ENCODE results near the gene INSM1.
"Not testable (repeated sequence)": the region's sequence is repeated elsewhere in the genome, so short reads cannot be mapped to it uniquely, and the experiment has no call there.

The INSM1 gene, protein sequence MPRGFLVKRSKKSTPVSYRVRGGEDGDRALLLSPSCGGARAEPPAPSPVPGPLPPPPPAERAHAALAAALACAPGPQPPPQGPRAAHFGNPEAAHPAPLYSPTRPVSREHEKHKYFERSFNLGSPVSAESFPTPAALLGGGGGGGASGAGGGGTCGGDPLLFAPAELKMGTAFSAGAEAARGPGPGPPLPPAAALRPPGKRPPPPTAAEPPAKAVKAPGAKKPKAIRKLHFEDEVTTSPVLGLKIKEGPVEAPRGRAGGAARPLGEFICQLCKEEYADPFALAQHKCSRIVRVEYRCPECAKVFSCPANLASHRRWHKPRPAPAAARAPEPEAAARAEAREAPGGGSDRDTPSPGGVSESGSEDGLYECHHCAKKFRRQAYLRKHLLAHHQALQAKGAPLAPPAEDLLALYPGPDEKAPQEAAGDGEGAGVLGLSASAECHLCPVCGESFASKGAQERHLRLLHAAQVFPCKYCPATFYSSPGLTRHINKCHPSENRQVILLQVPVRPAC

DNA sequence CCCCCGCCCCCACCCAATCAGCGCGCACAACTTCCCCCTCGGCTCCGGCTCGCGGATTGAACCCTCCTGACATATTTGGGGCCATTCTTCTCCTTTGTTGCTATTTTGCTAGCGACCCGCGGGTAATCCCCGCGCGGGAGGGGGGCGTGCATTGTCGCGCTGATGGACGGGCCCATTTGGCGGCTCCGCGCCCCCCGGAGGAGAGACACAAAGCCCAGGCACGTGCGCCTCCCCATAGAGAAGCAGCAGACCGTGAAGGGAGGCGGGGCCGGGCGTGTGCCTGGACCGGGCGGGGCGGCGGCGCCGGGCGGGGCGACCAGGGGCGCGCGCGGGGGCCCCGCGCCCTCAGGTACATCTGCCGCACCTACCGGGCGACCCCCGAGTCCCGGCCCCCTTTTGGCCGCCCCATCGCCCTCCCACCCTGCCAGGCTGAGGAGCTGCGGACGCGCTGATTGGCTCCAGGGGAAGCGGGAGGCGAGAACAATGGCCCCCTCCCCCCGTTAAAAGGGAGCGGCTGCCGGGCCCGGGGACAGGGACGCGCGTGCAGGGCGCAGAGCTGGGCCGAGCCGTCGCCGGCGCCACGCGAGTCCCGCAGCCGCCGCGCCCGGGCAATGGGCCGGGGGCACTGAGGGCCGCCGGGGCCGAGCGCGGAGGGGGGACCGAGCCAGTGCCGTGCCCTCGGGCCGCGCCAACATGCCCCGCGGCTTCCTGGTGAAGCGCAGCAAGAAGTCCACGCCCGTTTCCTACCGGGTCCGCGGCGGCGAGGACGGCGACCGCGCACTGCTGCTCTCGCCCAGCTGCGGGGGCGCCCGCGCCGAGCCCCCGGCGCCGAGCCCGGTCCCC lies at the start of gene INSM1:
TSS of gene INSM1 (plus strand) at position 530 of the 843 bp plus-strand sequence. CDS start at position 694, 164 bp downstream.
- DNase-seq: peak; percentile 89

DNA sequence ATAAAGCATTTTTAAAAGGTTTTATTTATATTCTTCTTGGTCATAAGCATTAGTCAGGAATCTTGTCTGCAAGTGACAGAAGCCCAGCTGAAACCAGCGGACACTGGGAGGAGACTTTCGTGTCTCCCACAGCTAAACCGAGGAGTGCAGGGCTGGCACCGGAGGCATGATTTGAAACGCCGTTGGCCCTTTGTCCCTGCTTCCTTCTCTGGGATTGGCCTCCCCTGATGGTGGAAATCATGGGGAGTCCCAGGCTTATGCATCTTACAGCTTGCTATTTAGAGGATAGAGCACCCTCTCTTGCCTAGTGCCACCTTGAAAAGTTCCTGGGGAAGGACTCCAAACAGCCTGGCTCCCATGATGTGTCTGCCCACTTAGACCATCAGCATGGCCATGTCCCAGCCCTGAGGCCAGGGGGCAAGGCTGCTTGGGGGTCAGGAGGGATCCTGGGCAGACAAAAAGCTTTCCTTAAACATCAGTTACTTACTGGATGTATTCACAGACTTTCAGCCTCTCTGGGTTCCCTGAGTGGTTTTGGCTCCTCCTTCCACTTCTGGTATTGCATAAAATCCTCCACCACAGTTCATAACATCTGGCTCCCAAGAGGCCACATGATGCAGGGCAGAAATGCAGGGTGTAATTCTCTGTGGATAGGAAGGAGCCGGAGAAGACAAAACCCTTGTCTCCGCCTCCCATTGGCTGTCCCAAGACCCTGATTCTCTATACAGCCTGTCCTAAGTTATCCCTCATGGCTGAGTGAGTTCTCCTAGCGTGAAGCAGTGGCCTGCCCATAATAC lies 49.3 kb upstream of the INSM1 start:
- no peak for DNase-seq

DNA sequence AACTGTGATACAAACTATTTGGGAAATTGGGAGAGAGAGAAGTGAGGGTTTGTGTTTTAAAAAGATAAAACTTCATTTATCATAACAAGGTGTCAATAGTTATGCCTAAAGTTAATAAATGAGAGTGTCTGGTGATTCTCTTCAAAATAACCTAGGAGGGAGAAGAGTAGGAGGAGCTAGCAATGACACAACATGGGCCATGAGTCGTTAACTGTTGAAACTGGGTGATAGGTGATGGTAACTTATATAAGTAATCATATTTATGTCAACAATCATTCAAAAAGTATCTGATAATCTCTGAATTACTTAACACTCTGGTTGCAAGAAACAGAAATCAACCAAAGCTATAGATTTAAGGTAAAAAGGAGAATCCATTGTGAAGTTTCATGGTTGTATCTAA lies 46.8 kb upstream of the INSM1 start:
- no peak for DNase-seq

DNA sequence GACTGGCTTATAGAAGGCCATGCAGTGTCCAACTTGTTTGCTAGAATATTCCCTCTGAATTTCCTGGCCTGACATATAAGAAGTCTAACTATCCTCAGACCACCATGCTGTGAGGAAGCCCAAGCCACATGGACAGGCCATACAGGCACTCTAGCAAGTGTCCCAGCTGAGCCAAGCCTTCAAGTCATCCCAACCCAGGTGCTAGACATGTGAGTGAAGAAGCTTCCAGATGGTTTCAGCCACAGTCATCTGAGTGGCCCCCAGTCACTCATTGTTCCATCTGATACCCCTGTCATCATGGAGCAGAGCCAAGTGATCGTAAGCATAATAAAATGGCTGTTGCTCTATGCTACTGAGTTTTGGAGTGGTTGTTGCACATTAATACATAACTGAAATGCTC lies 46.0 kb upstream of the INSM1 start:
- DNase-seq: no peak

DNA sequence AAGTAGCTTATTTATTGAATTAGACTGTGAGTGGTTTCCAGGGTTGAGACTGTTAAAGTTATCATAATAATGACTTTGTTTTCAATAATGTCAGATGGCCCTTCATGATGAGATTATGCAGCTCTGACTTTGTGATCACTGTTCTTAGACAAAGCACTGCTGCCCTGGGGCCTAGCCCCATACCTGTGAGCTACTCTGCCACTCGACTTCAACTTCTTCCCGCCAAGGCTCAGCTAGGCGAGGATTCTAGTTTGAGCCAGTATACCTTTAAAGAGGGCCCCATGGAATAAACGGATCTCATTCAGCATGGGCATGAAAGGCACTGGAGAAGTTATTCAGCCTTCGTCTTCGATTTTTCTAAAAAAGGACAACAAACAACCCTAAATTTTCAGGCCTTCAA lies 45.0 kb upstream of the INSM1 start:
- DNase-seq: no peak

DNA sequence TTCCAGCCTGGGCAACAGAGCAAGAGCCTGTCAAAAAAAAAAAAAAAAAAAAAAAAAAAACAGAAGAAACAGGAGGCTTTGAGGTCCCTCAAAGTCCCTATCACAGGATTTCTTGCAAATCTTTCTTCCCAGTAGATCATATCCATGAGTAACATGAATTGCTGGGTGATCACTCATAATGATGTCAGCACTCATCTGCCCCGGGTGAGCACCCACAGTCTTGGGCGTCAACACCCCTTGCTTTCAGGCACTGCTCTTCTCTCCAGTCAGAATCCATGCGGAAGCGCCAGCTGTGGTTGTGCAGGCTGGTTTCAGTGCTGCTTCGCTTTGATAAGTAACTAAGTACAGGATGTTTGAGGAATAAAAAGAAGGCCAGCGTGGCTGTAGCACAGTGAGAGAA lies 40.2 kb upstream of the INSM1 start:
- DNase-seq: no peak

DNA sequence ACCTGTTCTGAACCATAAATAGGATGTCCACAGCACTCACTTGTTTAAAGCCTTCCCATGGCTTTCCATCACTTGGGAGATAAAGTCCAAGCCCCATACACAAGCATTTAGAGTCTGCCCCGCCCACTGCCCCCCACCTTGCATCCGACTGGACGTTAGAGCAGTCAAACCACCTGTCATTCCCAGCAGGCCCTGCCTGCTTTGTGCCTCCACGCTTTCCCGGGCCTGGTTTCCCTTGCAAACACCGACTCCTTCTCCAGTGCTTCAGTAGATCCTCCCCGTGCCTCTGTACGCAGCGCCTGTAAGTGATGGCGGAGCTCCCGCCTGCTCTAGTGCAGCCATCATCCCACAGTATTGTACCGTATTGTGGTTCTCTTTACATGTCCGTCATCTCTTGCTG lies 38.3 kb upstream of the INSM1 start:
- no peak for DNase-seq

DNA sequence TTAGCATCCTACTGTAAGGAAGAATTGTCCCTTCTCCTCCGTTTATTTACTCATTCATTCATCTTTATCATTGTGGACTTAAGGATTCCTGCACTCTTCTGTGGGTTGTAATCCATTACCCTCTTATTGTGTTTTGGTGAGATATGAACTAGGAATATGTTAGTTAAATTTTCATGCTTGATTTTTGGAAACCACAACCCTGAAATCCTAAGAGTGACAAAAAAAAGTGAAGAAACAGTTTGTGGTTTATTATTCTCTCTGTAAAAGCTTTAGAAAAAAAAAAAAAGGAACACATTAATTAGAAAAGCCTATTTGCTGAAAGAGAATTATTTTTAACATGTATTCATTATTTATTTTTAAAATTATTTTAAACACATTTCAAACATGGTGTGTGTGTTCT lies 36.7 kb upstream of the INSM1 start:
- no peak for DNase-seq

DNA sequence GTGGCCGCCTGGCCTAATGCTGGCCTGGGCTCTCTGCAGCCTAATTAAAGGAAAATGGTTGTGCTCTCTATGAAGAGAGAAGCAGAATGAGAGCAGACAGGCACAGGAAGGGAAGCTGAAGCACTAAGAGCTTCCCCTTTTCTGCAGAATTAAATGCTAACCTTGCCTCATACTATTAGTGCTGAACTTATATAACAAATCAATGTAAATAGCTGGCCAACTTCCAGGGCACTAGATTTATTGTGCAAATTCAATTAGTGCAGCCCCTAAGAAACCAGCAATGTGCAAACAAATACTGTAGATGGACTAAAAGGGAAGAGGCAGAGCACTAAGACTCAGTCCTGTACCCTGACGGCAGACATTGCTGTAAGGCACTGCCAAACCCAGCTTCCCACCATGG lies 36.1 kb upstream of the INSM1 start:
- no peak for DNase-seq

DNA sequence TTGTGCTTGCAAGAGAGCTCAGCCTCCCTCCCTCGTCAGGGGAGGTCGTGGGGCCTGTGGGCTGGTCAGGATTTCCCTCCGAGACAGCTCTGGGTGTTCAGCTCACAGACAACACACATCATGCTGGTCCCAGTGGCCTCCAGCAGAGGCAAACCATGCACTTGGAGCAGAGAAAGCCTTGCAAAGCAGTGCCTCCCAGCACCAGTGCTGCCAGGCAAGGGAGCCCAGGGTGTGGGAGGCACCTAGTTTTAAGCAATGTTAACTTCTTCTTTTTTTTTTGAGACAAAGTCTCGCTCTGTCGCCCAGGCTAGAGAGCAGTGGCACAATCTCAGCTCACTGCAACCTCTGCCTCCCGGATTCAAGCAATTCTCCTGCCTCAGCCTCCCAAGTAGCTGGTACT lies 34.0 kb upstream of the INSM1 start:
- DNase-seq: no peak

DNA sequence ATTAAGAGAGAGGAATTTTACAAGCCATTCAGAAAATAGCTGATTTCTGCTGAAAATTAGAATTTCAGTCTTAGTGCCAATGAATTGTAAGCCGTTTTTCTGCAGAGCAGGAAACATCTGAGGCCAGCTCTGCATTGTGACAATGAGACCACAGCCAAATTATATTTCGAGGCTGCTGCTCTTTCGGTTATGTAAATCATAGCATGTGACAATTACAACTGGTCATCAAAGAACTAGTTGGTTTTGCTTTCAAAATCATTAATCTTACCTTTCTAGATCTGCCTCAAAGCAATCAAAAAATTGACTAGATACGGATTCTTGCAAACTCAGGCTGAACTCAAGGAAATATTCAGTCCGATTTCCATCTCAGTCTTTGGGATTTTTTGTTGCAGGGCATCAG lies 33.4 kb upstream of the INSM1 start:
- DNase-seq: no peak

DNA sequence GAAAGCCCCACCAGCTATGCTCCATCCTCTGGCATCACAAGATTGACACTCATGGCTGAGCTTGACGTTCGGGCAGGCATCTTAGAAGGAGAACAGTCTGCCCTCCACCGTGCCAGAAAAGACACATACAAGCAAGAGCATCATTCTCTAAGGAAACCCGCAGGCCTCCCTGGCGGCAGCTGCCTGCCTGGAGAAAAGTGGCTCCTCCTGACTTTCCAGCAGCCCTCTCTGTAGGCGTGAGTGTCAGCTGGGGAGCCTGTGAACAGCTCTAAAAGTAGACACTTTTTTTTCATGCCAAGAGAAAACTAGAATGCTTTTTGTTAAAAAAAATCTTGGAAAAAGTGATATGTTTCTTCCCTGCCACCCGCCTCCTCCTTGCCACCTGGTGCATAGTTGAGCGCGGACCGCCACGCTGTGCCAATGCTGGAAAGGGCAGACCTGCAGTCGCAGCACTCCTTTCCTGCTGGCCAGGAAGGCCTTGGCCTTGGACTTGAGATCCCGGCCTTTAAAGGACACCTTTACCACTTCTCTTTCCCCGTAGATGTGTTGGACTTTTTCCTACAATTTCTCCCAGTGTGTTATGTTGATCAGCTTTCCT lies 29.7 kb upstream of the INSM1 start:
- no peak for DNase-seq

DNA sequence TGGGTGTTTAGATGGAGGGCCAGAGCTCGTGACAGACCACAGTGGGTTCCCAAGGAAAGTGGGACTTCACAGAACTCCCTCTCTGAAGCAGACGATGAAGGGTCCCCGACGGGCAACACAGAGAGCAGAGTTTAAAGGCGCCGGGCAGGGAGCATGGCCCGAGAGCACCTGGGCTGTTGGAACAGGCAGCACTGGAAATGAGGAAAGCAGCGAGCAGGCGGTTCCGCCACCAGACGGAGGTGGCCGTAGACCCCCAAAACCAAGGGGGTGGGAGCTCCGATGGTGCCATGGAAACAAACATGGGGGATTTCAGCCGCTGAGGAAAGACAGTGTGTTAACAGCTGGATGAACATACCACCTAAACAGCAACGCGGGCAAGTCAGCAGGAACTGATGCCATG lies 27.5 kb upstream of the INSM1 start:
- no peak for DNase-seq

DNA sequence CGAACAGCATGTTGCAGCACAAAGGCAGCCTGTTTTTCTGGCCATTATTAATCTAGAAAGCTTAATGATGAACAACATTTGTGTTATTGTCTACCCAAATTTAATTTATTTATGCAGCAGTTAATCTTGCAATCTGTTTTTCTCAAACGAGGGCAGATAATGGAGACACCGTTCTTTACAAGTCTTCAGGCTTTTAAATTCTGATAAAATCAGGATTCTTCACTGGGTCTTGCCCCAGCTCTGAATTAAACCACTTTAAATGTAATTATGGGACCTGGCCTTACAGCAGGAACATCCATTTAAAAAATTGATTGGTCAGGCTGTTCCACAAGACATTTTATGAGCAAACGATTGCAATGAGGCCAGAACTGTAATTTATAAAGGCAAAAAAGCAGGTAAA lies 26.5 kb upstream of the INSM1 start:
- DNase-seq: no peak

DNA sequence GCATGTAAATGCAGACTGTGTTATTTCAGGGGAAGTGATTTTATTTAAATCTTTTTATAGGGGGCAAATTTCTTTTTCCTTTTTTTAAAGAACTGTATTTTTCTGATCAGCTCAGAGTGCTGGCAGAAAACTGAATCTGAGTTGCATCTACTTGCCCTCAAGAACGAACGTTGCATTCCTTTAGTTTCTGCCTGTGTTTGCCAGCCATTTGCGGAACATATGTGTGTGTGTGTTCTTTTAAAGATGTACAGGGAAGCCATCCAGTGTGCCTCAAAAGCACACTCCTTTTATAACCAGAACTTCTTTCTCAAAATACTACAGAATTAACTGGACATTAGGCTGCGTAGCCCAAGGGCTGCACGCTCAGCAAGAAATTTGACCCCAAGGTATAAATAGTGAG lies 25.8 kb upstream of the INSM1 start:
- no peak for DNase-seq

DNA sequence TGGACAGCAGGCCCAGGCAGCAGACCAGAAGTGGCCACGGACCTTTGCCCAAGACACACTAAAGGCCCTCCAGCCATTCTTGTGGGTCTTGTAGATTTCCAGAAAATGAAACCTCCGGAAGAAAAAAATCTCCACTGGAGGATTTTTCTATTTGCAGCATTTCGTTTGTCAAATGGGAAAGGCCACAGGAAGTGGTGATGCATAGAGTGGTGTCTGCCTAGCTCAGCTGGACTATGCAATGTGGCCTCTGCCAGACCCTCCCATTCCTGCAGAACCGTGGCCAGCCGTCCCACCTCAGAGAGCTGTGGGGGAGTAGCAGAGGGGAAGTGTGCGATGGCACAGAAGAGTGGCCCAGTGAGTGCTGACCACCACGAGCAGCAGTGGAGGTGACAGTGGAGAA lies 24.0 kb upstream of the INSM1 start:
- no peak for DNase-seq

DNA sequence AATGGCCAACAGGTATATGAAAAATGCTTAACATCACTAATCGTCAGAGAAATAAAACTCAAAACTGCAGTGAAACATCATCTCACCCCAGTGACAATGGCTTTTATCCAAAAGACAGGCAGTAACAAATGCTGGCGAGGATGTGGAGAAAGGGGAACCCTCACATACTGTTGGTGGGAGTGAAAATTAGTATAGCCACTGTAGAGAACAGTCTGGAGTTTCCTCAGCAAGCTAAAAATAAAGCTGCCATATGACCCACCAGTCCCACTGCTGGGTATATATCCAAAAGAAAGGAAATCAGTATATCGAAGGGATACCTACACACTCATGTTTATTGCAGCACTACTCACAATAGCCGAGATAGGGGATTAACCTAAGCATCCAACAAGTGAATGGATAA lies 23.4 kb upstream of the INSM1 start:
- DNase-seq: no peak

DNA sequence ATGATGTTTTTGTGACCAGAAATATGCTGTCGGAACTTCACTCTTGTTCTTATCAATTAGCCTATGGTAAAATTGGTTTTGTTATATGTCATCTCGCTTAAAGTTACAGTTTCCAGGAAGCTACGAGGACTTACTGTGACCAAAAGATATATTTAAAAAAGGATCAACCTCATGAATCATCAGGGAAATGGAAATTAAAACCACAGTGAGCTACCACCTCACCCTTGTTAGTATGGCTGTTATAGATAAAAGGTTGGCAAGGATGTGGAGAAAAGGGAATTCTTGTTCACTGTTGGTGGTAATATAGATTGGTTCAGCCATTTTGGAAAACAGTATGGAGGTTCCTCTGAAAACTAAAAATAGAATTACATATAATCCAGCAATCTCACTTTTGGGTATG lies 14.3 kb upstream of the INSM1 start:
- DNase-seq: no peak

DNA sequence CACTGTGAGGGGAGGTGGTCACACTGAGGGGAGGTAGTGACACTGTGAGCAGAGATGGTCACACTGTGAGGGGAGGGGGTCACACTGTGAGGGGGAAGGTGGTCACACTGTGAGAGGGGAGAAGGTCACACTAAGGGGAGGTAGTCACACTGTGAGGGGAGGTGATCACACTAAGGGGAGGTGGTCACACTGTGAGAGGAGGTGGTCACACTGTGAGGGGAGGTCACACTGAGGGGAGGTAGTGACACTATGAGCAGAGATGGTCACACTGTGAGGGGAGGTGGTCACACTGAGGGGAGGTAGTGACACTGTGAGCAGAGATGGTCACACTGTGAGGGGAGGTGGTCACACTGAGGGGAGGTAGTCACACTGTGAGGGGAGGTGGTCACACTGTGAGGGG lies 12.4 kb upstream of the INSM1 start:
- DNase-seq: not testable (repeated sequence)

DNA sequence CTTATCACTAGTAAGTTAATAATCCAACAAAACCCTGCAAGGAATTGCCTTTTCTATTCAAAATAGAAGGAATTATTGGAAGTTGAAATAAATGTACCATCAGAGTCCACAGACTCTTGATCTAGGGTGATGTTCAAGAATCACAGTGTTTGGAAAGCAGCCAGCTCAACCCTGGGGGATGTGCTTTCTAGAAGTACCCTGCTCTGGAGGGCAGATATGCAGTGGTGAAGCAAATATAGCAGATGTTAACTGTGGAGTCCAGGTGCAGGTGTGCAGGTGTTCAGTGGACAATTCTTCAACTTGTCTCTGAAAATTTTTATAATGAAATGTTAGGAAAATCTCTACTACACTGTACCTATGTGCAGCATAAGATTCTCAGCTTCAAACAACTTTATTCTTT lies 9.1 kb upstream of the INSM1 start:
- DNase-seq: peak; percentile 22

DNA sequence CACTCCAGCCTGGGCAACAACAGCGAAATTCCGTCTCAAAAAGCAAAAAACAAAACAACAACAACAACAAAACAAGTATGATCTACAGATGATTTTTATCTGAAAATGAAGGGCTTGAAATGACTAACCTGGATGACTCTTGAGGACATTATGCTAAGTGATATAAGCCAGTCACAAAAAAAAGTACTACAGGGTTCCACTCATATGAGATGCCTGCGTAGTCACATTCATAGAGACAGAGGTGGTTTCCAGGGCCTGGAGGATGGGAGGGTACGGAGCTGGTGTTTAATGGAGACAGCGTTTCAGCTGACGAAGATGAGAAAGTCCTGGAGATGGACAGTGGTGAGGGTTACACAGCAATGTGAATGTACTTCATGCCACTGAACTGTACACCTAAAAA lies 8.3 kb upstream of the INSM1 start:
- DNase-seq: no peak

DNA sequence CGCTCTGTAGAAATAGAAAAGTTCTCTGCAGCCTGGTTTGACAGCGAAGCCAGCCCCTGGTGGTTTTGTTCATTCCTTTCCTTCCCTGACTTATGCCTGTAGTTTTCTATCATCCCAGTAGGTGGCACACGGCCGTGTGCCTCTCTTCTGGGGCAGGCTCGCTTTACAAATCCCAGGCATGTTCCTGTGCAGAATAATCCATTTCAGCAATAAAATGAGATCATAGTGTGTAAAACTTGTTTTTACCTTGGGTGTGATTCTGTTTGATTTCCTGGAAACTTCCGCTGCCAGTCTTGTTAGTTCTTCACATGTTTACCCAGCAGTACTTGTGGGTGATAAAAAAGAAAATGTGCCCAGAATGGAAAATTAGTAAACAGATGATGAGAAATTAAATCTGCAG lies 7.4 kb upstream of the INSM1 start:
- no peak for DNase-seq

Data from DMS79 (cell line).